ENCODE measurements around the gene LGI4. TPM values are rescaled to one million over a fixed set of nuclear protein-coding genes. Genes with fewer than 3 reads are reported as not detected.

LGI4 gene
- total RNA-seq, 6 experiments from 2014 or later, result 0.08 to 0.17 (median 0.10) TPM; not detected in 1

- Mint-ChIP-seq H3K4me3 (0 out of 2 replicates have a peak overlapping the region, but pooled peaks have one; percentile 15), H3K9me3 (peaks cover 26% of the 10 kb centered on the region)
These were observed 34.5 kb upstream of the LGI4 start for GRCh38 chr19:35169221-35169995.

GRCh38 chr19:35168196-35168595 is 33.3 kb upstream of the LGI4 start:
- peak overlapping the region; percentile 63 for H3K27ac Mint-ChIP-seq
- H3K4me1 Mint-ChIP-seq (ENCODE audit: low read depth), result peaks cover 41% of the 10 kb centered on the region
- H3K27me3 Mint-ChIP-seq (ENCODE audit: insufficient read depth), result no peaks in the 10 kb centered on the region; the same call in none of the 2 replicates
- peaks cover 38% of the 10 kb centered on the region for H3K9me3 Mint-ChIP-seq
- no peak overlapping the region for H3K4me3 Mint-ChIP-seq
- TF ChIP-seq, protein P1, sequence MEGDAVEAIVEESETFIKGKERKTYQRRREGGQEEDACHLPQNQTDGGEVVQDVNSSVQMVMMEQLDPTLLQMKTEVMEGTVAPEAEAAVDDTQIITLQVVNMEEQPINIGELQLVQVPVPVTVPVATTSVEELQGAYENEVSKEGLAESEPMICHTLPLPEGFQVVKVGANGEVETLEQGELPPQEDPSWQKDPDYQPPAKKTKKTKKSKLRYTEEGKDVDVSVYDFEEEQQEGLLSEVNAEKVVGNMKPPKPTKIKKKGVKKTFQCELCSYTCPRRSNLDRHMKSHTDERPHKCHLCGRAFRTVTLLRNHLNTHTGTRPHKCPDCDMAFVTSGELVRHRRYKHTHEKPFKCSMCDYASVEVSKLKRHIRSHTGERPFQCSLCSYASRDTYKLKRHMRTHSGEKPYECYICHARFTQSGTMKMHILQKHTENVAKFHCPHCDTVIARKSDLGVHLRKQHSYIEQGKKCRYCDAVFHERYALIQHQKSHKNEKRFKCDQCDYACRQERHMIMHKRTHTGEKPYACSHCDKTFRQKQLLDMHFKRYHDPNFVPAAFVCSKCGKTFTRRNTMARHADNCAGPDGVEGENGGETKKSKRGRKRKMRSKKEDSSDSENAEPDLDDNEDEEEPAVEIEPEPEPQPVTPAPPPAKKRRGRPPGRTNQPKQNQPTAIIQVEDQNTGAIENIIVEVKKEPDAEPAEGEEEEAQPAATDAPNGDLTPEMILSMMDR (IDR thresholded peaks at IDR 0.05), result peak; percentile 23; the same call in 1 of the 2 replicates
- DNase-seq, result peak; percentile 65
- H3K36me3 Mint-ChIP-seq (ENCODE audit: low read depth), result peaks cover 60% of the 10 kb centered on the region

More at GRCh38 chr19:35169221-35169995, 34.5 kb upstream of the LGI4 start:
- H3K27me3 Mint-ChIP-seq (ENCODE audit: insufficient read depth), result peaks cover 2% of the 10 kb centered on the region
- peaks cover 31% of the 10 kb centered on the region for H3K4me1 Mint-ChIP-seq (ENCODE audit: low read depth)
- H3K36me3 Mint-ChIP-seq (ENCODE audit: low read depth), result peaks cover 48% of the 10 kb centered on the region
- TF ChIP-seq, protein P1 (IDR thresholded peaks at IDR 0.05), result no peak
- DNase-seq, result no peak
- peak overlapping the region; percentile 51; the same call in 1 of the 2 replicates for H3K27ac Mint-ChIP-seq

DNA sequence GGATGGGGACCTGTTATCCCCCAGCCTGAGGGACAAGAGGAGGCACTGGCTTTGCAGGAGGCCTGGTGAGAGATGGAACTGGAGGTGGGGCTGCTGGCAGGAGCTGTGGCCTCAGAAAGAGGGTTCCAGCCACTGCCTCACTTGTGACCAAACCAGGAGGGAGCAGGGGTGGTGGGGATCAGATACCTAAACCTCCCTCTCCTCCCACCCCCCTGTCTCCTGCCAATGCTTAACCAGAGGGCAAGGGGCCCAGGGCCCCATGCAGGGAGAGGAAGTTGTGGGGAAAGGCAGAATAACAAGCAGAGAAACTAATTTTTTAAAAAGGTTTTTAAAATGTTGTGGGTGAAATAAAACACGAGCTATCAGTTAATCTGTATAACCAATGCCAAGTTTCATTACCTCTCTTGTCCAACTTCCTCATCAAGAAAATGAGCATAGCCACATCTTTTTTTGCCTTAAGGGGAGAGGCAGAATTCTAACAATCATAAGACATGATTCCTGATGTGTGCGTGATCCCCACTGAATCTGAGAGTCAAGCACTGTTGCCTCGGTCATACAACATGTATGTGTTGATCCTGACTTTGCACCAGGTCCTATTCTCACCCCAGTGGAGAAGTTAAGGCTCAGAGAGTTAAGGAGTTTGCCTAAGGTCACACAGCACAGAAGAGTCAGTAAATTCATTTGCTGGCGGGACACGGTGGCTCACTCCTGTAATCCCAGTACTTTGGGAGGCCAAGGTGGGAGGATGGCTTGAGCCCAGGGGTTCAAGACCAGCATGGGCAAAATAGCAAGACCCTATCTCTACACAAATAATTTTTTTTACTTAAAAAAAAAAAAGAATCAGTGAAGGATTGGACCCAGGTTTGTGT is 32.6 kb upstream of the LGI4 start:
- Mint-ChIP-seq H3K36me3 (ENCODE audit: low read depth) (peaks cover 61% of the 10 kb centered on the region), H3K4me3 (no peak overlapping the region), H3K4me1 (ENCODE audit: low read depth) (peaks cover 48% of the 10 kb centered on the region), H3K27ac (no peak overlapping the region), H3K27me3 (ENCODE audit: insufficient read depth) (no peaks in the 10 kb centered on the region; the same call in none of the 2 replicates), H3K9me3 (peaks cover 45% of the 10 kb centered on the region)
- no peak for DNase-seq
- TF ChIP-seq, protein P1 (IDR thresholded peaks at IDR 0.05), result no peak

DNA sequence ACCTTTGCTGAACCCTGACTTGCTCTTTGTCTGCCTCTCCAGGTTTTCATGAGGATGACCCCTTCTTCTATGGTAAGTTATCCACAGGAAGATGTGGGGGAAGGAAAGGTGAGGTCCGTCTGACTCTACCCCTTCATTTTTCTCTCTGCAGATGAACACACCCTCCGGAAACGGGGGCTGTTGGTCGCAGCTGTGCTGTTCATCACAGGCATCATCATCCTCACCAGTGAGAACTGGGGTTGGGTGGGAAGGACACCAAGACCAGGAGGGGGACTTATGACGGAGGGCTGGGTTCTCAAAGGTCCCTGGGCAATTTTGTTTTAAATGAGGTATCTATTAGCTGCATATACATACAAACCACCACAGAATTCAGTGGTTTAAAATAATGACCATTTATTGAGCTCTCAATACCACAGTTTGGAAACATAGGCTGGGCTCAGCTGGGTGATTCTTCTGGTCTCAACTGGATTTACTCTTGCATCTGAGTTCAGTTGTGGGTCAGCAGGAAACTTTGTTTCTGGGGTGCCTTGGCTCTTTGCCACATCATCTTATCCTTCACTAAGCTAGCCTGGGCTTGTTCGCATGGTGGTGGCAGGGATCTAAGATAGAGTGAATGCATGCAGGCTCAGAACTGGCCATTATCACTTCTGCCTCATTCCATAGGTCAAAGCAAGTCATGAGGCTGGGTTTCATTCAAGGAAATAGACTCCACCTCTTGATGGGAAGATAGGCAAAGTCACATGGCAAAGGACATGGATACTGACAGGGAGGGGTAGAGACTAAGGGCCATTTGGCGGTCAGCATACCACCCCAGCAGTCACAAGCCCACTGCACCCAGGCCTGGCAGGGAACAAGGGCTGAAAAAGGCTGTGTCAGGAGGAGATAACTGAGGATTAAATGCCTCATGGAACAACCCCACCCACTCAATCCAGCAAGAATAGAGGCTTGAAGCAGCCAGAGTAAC is 31.5 kb upstream of the LGI4 start:
- no peak for DNase-seq
- peaks cover 53% of the 10 kb centered on the region for H3K9me3 Mint-ChIP-seq
- H3K36me3 Mint-ChIP-seq (ENCODE audit: low read depth), result peaks cover 70% of the 10 kb centered on the region
- no peak overlapping the region for H3K27ac Mint-ChIP-seq
- TF ChIP-seq, protein P1 (IDR thresholded peaks at IDR 0.05), result no peak
- no peaks in the 10 kb centered on the region; the same call in 1 of the 2 replicates for H3K27me3 Mint-ChIP-seq (ENCODE audit: insufficient read depth)
- H3K4me1 Mint-ChIP-seq (ENCODE audit: low read depth), result peaks cover 52% of the 10 kb centered on the region
- no peak overlapping the region for H3K4me3 Mint-ChIP-seq

Measured in HFFc6 (cell line).